GM12878 (cell line): ENCODE results near the gene TXNDC9. TPM values are rescaled to one million over a fixed set of nuclear protein-coding genes. Genes with fewer than 3 reads are reported as not detected.
A peak's percentile ranks its signal among the peaks of the same experiment; 100 is the strongest.

ENCODE experiments used
- ATAC-seq: fragments of 200-7000 bp; cut with Tn5 transposase; 3 replicates; pipeline ENCODE4 v1.9.1; 2020; ENCODE audit warnings: mild to moderate bottlenecking, moderate library complexity
- BruUV-seq: library from RNA; stranded (reverse); fragments of 400-500 nt; replicated peaks from 2 replicates; lab custom pipeline; 2021; lab: Mats Ljungman, UMichigan
- CTCF ChIA-PET: fragments of 300-600 bp; sonication (Branson Sonifier 250); formaldehyde crosslinking; extraction: SDS; loops from one replicate; lab custom pipeline; 2021; ENCODE audit warnings: inconsistent platforms; lab: Yijun Ruan, JAX
- POLR2A ChIA-PET: fragments of 350-600 bp; formaldehyde crosslinking; extraction: SDS; loops from one replicate; lab custom pipeline; 2021; ENCODE audit warnings: inconsistent platforms; lab: Charles Lee
- RAD21 ChIA-PET: fragments of 300-600 bp; sonication (Branson Sonifier 250); formaldehyde crosslinking; loops from one replicate; lab custom pipeline; 2023; ENCODE audit warnings: antibody characterized with exemption; ENCODE audit not compliant: unreplicated experiment; lab: Charles Lee
- SMC1A ChIA-PET: fragments of 300-600 bp; sonication (Branson Sonifier 250); formaldehyde crosslinking; loops from one replicate; lab custom pipeline; 2023; ENCODE audit not compliant: unreplicated experiment, uncharacterized antibody; lab: Charles Lee
- DNase-seq: peaks from one replicate; pipeline ENCODE4 v3.0.0-alpha.2; 2011; ENCODE audit warnings: low read depth, low spot score
- FAIRE-seq: peaks from 3 replicates; lab custom pipeline; 2011; peaks lifted over from hg19 to GRCh38; lab: Jason Lieb, UNC
- H2AFZ ChIP-seq: 2 replicates; pipeline ENCODE4 v1.6.0; 2011; ENCODE audit warnings: low read depth, low read length, control low read depth; ENCODE audit not compliant: control insufficient read depth
- H3K27ac ChIP-seq: 2 replicates; pipeline ENCODE4 v1.5.1; 2011; ENCODE audit warnings: control low read depth; ENCODE audit not compliant: control insufficient read depth, insufficient read depth
- H3K27me3 ChIP-seq, 2 experiments: replicated peaks in 1 of 2; 2 replicates each; pipeline versions ENCODE4 v1.6.0 to v1.6.1; 2011; ENCODE audit warnings: low read length in 1 of 2; ENCODE audit not compliant: control insufficient read depth in 2 of 2, insufficient read depth in 2 of 2
- H3K36me3 ChIP-seq, 2 experiments: 2 replicates each; pipeline ENCODE4 v1.5.1; 2011; ENCODE audit warnings: low read length in 1 of 2; ENCODE audit not compliant: control insufficient read depth in 2 of 2, insufficient read depth in 2 of 2
- H3K4me1 ChIP-seq: 2 replicates; pipeline ENCODE4 v1.6.1; 2011; ENCODE audit warnings: mild to moderate bottlenecking, low read length, moderate library complexity, mixed read lengths; ENCODE audit not compliant: control insufficient read depth, insufficient read depth
- H3K4me2 ChIP-seq: 2 replicates; pipeline ENCODE4 v1.6.0; 2011; ENCODE audit warnings: control low read depth; ENCODE audit not compliant: control insufficient read depth, insufficient read depth
- H3K4me3 ChIP-seq: fragments of 200-600 bp; sonication (generic); 2 replicates; pipeline ENCODE4 v1.5.1; 2016
- H3K79me2 ChIP-seq: 2 replicates; pipeline ENCODE4 v1.6.0; 2011; ENCODE audit warnings: low read length; ENCODE audit not compliant: control insufficient read depth, insufficient read depth
- H3K9ac ChIP-seq: 2 replicates; pipeline ENCODE4 v1.8.0; 2011; ENCODE audit warnings: low read length, control low read depth, mixed read lengths; ENCODE audit not compliant: control insufficient read depth, insufficient read depth
- H3K9me3 ChIP-seq: replicated peaks from 3 replicates; pipeline ENCODE4 v1.5.1; 2011; ENCODE audit warnings: mild to moderate bottlenecking, low read length; ENCODE audit not compliant: control insufficient read depth, insufficient read depth
- H4K20me1 ChIP-seq: 2 replicates; pipeline ENCODE4 v1.6.0; 2011; ENCODE audit not compliant: control insufficient read depth, insufficient read depth
- IRF5 ChIP-seq: fragments of 450-650 bp; IDR thresholded peaks from 2 replicates; pipeline ENCODE4 v1.6.1; 2017; ENCODE audit warnings: borderline replicate concordance
- JUNB ChIP-seq: IDR thresholded peaks from 2 replicates; pipeline ENCODE4 v1.6.1; 2016; ENCODE audit warnings: antibody characterized with exemption, mild to moderate bottlenecking
- ZZZ3 ChIP-seq: IDR thresholded peaks from 2 replicates; pipeline ENCODE4 v1.6.1; 2011; ENCODE audit warnings: low read depth; ENCODE audit not compliant: control insufficient read depth, insufficient read length
- WGBS: methylation state at CpG from one replicate; pipeline ENCODE4 v1.1.6; 2016; ENCODE audit warnings: low lambda C conversion rate; ENCODE audit not compliant: insufficient replicate concordance, insufficient coverage; ENCODE audit errors: missing lambda C conversion rate; 5-methylcytosine and 5-hydroxymethylcytosine counted together
- in situ Hi-C: fragments of 300-500 bp; cut with MboI; formaldehyde crosslinking; loops from 9 replicates; pipeline ENCODE4 v1.14.3; 2018; ENCODE audit warnings: mixed read lengths
- intact Hi-C: fragments of 100-400 bp; cut with micrococcal nuclease; formaldehyde crosslinking; loops from one replicate; pipeline ENCODE4 v1.14.2; 2022; ENCODE audit not compliant: unreplicated experiment
- polyA plus RNA-seq, 11 experiments: library from polyadenylated mRNA; depleted of rRNA in 4 of 11; unstranded in 6 of 11; stranded (reverse) in 5 of 11; fragments of >200 nt; fragmentation: Nextera tagmentation in 4 of 11; fragmentation: Illumina TruSeq in 1 of 11; extraction: Ambion mirVana in 4 of 11; extraction: Trizol in 1 of 11; gene quantifications; 1 replicate in 1 of 11; 2 replicates in 10 of 11; pipeline versions ENCODE4 v1.2.1 to v1.2.3, GENCODE V29; 2011 to 2016; ENCODE audit warnings: inconsistent platforms in 2 of 11, missing spikeins in 2 of 11, low read depth in 1 of 11
- total RNA-seq, 4 experiments: library from RNA; depleted of rRNA in 3 of 4; stranded (reverse); fragments of >200 nt in 3 of 4; fragmentation: Illumina TruSeq in 1 of 4; extraction: Trizol in 1 of 4; gene quantifications; 2 replicates each; pipeline versions ENCODE4 v1.2.1 to v1.2.3, GENCODE V29; 2013 to 2021
- TF ChIP-seq, protein P1 (sequence below): fragments of 450-650 bp; formaldehyde crosslinking; IDR thresholded peaks from 2 replicates; pipeline ENCODE4 v1.4.0; 2022; ENCODE audit warnings: mild to moderate bottlenecking, moderate library complexity

The TXNDC9 gene
- total and polyA plus RNA-seq, 10 of the 15 experiments (the other 5 are each of a cell fraction or from before 2014, with no cell fraction given): 27.0 to 170 (median 50.9) TPM

GRCh38 chr2:99376254-99376864 lies 40.2 kb upstream of the TXNDC9 start:
- WGBS: 50% methylated on average over 7 of the region's 7 CpGs
- Histone ChIP-seq H2AFZ (no peak overlapping the region), H3K79me2 (no peaks in the 10 kb centered on the region), H3K36me3 (peaks cover 3 to 18% of the 10 kb centered on the region in 2 experiments), H3K4me1 (0 out of 2 replicates have a peak, but pooled peaks cover 4% of the 10 kb centered on the region), H3K4me3 (no peak overlapping the region), H3K27ac (no peak overlapping the region), H3K27me3 (no peaks in the 10 kb centered on the region), H4K20me1 (no peaks in the 10 kb centered on the region), H3K9me3 (no peaks in the 10 kb centered on the region)
- SMC1A ChIA-PET: interaction anchor here (1.1 to 1.6 kb wide), 5 partner anchors 11 to 41 kb away, joined by 3 to 5 read pairs (median 4); no protein-coding TSS in a partner anchor
- DNase-seq (no peak), ATAC-seq (no peak), FAIRE-seq (no peak)
- POLR2A ChIA-PET: no interaction called here
- BruUV-seq: no TSS peak
- in situ Hi-C loops: no loop called here
- TF ChIP-seq JUNB (peak; percentile 16; the same call in 1 of the 2 replicates), IRF5 (no peak), ZZZ3 (no peak)
- TF ChIP-seq, protein P1, sequence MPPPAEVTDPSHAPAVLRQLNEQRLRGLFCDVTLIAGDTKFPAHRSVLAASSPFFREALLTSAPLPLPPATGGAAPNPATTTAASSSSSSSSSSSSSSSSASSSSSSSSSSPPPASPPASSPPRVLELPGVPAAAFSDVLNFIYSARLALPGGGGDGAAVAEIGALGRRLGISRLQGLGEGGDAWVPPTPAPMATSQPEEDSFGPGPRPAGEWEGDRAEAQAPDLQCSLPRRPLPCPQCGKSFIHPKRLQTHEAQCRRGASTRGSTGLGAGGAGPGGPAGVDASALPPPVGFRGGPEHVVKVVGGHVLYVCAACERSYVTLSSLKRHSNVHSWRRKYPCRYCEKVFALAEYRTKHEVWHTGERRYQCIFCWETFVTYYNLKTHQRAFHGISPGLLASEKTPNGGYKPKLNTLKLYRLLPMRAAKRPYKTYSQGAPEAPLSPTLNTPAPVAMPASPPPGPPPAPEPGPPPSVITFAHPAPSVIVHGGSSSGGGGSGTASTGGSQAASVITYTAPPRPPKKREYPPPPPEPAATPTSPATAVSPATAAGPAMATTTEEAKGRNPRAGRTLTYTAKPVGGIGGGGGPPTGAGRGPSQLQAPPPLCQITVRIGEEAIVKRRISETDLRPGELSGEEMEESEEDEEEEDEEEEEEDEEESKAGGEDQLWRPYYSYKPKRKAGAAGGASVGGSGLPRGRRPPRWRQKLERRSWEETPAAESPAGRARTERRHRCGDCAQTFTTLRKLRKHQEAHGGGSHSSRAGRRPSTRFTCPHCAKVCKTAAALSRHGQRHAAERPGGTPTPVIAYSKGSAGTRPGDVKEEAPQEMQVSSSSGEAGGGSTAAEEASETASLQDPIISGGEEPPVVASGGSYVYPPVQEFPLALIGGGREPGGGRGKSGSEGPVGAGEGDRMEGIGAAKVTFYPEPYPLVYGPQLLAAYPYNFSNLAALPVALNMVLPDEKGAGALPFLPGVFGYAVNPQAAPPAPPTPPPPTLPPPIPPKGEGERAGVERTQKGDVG (CRISPR knock-in tag): no peak
- TF ChIP-seq, all 136 proteins: peak for 1
- H3K9ac ChIP-seq: no peak overlapping the region
- CTCF ChIA-PET: interaction anchor here (0.9 to 2.6 kb wide), 3 partner anchors 11 to 46 kb away, joined by 3 to 9 read pairs (median 3); no protein-coding TSS in a partner anchor
- H3K4me2 ChIP-seq: no peak overlapping the region
- RAD21 ChIA-PET: no interaction called here
- intact Hi-C loops: no loop called here
